ENCODE measurements around the gene HMG20A. TPM values are rescaled to one million over a fixed set of nuclear protein-coding genes. Genes with fewer than 3 reads are reported as not detected.

HMG20A gene
- total and polyA plus RNA-seq, 2 of the 13 experiments (the other 11 are each of a cell fraction or from before 2014, with no cell fraction given), result 28.0 to 35.2 TPM

DNA sequence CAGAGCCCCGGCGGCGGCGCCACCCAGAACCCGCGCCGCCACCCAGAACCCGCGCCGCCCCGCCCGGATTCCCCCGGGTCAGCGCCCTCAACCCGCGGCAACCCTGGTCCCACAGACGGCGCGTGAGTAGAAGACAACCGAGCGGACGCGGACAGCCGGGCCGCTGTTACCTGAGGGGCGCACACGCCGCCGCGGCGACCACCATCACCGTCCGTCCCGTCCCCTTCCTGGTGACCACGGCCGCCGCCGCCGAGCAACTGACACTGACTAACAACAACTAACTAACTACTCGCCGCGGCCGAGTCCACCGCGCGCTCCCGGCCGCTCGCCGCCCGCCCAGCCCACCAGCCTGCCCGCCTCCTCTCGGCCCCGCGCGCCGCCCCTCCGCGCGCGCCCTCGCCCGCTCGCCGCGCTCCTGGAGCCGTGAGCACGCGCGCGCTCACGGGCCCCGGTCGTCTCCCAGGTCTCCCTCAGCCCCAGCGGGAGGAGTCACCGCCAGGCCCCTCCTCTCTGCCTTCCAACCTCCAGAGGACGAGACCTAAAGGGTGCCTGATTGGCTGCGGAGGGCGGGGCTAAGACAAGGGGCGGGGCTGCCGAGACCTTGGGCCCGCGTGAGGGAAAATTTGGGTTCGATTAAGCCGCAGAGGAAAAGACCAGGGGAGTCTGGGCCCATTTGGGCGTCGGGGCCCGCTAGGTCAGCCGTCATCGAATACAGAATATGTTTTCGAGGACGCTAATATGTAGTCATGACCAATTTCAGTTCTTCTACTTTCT, 665 bp upstream of the HMG20A start, which contains the start of gene PEAK1 (continued):
- TF ChIP-seq HIVEP1 (CRISPR knock-in tag; IDR thresholded peaks at IDR 0.05) (no peak), ZNF549 (CRISPR knock-in tag; IDR thresholded peaks at IDR 0.05) (no peak), ZNF101 (CRISPR knock-in tag; IDR thresholded peaks at IDR 0.05; ENCODE audit: borderline replicate concordance, low read depth) (no peak), TMF1 (CRISPR knock-in tag; IDR thresholded peaks at IDR 0.05; ENCODE audit: low read depth) (no peak), ZNF550 (CRISPR knock-in tag; IDR thresholded peaks at IDR 0.05; ENCODE audit: borderline replicate concordance) (no peak), RFX1 (IDR thresholded peaks at IDR 0.05) (no peak), ATF7 (IDR thresholded peaks at IDR 0.05) (no peak), ATF7 (CRISPR knock-in tag; IDR thresholded peaks at IDR 0.05) (no peak), NBN (conservative IDR thresholded peaks at IDR 0.05) (no peak), ZNF558 (CRISPR knock-in tag; IDR thresholded peaks at IDR 0.05; ENCODE audit: borderline replicate concordance) (no peak), MED8 (CRISPR knock-in tag; IDR thresholded peaks at IDR 0.05; ENCODE audit: insufficient replicate concordance) (no peak), IKZF1 (IDR thresholded peaks at IDR 0.05) (no peak), GZF1 (CRISPR knock-in tag; IDR thresholded peaks at IDR 0.05) (no peak), PAWR (CRISPR knock-in tag; IDR thresholded peaks at IDR 0.05; ENCODE audit: borderline replicate concordance) (no peak), ZNF605 (CRISPR knock-in tag; IDR thresholded peaks at IDR 0.05) (no peak), PRMT3 (CRISPR knock-in tag; IDR thresholded peaks at IDR 0.05; ENCODE audit: borderline replicate concordance, low read depth) (no peak), MXI1 (IDR thresholded peaks at IDR 0.05; ENCODE audit: borderline replicate concordance, low read depth, low read length) (no peak; the same call in 2 of the 3 replicates), TAF15 (IDR thresholded peaks at IDR 0.05; ENCODE audit: low read depth, low read length, poor library complexity, severe bottlenecking) (no peak), ZNF564 (CRISPR knock-in tag; IDR thresholded peaks at IDR 0.05) (no peak), ZNF296 (CRISPR knock-in tag; conservative IDR thresholded peaks at IDR 0.05) (no peak), MED1 (CRISPR knock-in tag; IDR thresholded peaks at IDR 0.05) (no peak)
- TF ChIP-seq, protein P1, sequence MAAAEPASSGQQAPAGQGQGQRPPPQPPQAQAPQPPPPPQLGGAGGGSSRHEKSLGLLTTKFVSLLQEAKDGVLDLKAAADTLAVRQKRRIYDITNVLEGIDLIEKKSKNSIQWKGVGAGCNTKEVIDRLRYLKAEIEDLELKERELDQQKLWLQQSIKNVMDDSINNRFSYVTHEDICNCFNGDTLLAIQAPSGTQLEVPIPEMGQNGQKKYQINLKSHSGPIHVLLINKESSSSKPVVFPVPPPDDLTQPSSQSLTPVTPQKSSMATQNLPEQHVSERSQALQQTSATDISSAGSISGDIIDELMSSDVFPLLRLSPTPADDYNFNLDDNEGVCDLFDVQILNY (CRISPR knock-in tag; conservative IDR thresholded peaks at IDR 0.05), result no peak
- TF ChIP-seq, protein P2, sequence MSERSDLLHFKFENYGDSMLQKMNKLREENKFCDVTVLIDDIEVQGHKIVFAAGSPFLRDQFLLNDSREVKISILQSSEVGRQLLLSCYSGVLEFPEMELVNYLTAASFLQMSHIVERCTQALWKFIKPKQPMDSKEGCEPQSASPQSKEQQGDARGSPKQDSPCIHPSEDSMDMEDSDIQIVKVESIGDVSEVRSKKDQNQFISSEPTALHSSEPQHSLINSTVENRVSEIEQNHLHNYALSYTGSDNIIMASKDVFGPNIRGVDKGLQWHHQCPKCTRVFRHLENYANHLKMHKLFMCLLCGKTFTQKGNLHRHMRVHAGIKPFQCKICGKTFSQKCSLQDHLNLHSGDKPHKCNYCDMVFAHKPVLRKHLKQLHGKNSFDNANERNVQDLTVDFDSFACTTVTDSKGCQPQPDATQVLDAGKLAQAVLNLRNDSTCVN (CRISPR knock-in tag; IDR thresholded peaks at IDR 0.05; ENCODE audit: borderline replicate concordance), result no peak
- TF ChIP-seq, protein P3, sequence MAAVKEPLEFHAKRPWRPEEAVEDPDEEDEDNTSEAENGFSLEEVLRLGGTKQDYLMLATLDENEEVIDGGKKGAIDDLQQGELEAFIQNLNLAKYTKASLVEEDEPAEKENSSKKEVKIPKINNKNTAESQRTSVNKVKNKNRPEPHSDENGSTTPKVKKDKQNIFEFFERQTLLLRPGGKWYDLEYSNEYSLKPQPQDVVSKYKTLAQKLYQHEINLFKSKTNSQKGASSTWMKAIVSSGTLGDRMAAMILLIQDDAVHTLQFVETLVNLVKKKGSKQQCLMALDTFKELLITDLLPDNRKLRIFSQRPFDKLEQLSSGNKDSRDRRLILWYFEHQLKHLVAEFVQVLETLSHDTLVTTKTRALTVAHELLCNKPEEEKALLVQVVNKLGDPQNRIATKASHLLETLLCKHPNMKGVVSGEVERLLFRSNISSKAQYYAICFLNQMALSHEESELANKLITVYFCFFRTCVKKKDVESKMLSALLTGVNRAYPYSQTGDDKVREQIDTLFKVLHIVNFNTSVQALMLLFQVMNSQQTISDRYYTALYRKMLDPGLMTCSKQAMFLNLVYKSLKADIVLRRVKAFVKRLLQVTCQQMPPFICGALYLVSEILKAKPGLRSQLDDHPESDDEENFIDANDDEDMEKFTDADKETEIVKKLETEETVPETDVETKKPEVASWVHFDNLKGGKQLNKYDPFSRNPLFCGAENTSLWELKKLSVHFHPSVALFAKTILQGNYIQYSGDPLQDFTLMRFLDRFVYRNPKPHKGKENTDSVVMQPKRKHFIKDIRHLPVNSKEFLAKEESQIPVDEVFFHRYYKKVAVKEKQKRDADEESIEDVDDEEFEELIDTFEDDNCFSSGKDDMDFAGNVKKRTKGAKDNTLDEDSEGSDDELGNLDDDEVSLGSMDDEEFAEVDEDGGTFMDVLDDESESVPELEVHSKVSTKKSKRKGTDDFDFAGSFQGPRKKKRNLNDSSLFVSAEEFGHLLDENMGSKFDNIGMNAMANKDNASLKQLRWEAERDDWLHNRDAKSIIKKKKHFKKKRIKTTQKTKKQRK (IDR thresholded peaks at IDR 0.05; ENCODE audit: low read length), result no peak
- TF ChIP-seq, protein P4, sequence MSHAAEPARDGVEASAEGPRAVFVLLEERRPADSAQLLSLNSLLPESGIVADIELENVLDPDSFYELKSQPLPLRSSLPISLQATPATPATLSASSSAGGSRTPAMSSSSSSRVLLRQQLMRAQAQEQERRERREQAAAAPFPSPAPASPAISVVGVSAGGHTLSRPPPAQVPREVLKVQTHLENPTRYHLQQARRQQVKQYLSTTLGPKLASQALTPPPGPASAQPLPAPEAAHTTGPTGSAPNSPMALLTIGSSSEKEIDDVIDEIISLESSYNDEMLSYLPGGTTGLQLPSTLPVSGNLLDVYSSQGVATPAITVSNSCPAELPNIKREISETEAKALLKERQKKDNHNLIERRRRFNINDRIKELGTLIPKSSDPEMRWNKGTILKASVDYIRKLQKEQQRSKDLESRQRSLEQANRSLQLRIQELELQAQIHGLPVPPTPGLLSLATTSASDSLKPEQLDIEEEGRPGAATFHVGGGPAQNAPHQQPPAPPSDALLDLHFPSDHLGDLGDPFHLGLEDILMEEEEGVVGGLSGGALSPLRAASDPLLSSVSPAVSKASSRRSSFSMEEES (CRISPR knock-in tag; IDR thresholded peaks at IDR 0.05), result 0 out of 2 replicates have a peak, but pooled peaks have one; percentile 7

Data from HepG2 (cell line).